Keratinocyte (primary cell): Measurements from ENCODE around the gene TMEM132D.

Source experiments
- CTCF ChIP-seq, 3 experiments: IDR thresholded peaks in 1 of 3; conservative IDR thresholded peaks in 1 of 3; optimal IDR thresholded peaks in 1 of 3; 2 replicates in 2 of 3; 3 replicates in 1 of 3; pipeline versions ENCODE3 to v1.5.1; 2011; ENCODE audit warnings: low read length in 3 of 3, mild to moderate bottlenecking in 3 of 3, moderate library complexity in 2 of 3, control low read depth in 1 of 3, inconsistent platforms in 1 of 3; ENCODE audit not compliant: insufficient read depth in 2 of 3; ENCODE audit errors: extremely low read depth in 1 of 3
- EZH2 ChIP-seq: IDR thresholded peaks from one replicate; pipeline ENCODE4 v1.6.1; 2012; ENCODE audit warnings: inconsistent platforms, mild to moderate bottlenecking, low read length, moderate library complexity

- TF ChIP-seq EZH2 (no peak), CTCF (optimal IDR thresholded peaks at IDR 0.05 in 1 of 3, IDR thresholded peaks at IDR 0.05 in 1 of 3, conservative IDR thresholded peaks at IDR 0.05 in 1 of 3; ENCODE audit: extremely low read depth in 1 of 3, insufficient read depth in 2 of 3, low read length in 3 of 3) (no peak)
Observed at GRCh38 chr12:129241852-129242251, 662.0 kb downstream of the TMEM132D start.
